ENCODE measurements around the gene UBALD1. TPM values are rescaled to one million over a fixed set of nuclear protein-coding genes. Genes with fewer than 3 reads are reported as not detected.

UBALD1 gene
- total RNA-seq, 1 experiment from 2014 or later: 29.9 TPM

- H3K4me3 ChIP-seq (ENCODE audit: low read depth in 2 of 2, low read length in 2 of 2): no peak overlapping the region
- no peak for ATAC-seq
- ChIA-PET CTCF (interaction anchor here (0.6 kb wide), 1 partner anchor 362 kb away, joined by 3 read pairs; no protein-coding TSS in a partner anchor), POLR2A (no interaction called here)
- in situ Hi-C loops (cut with HindIII; ENCODE audit: low pct_unique_long_range_greater_than_20kb, low sequenced_read_pairs): no loop called here
- H3K27me3 ChIP-seq (ENCODE audit: control insufficient read depth, insufficient read depth, low read length): no peaks in the 10 kb centered on the region
- intact Hi-C loops (cut with micrococcal nuclease; ENCODE audit: unreplicated experiment): no loop called here
- BruUV-seq (replicated peaks): no TSS peak
- no peak overlapping the region for H3K27ac ChIP-seq (ENCODE audit: low read length)
- DNase-seq (ENCODE audit: low read depth, low spot score): no peak
- H3K9me3 ChIP-seq (ENCODE audit: control insufficient read depth, insufficient read depth, low read depth, low read length): no peaks in the 10 kb centered on the region
- no peaks in the 10 kb centered on the region for H3K4me1 ChIP-seq (ENCODE audit: control insufficient read depth, insufficient read depth, low read length)
- TF ChIP-seq CTCF (IDR thresholded peaks at IDR 0.05) (no peak), SIN3A (IDR thresholded peaks at IDR 0.05; ENCODE audit: borderline replicate concordance, insufficient read depth, low read depth, low read length) (no peak), REST (IDR thresholded peaks at IDR 0.05; ENCODE audit: insufficient read depth in 1 of 2, low read depth in 2 of 2, low read length in 1 of 2) (no peak), TCF7L2 (IDR thresholded peaks at IDR 0.05; ENCODE audit: low read depth, low read length) (no peak), POLR2AphosphoS5 (IDR thresholded peaks at IDR 0.05; ENCODE audit: low read depth, low read length) (no peak)
- H3K36me3 ChIP-seq (ENCODE audit: control insufficient read depth, insufficient read depth, low read length): no peaks in the 10 kb centered on the region; the same call in 1 of the 2 replicates
Observed at GRCh38 chr16:4656695-4657686, 42.3 kb upstream of the UBALD1 start.

GRCh38 chr16:4656221-4656620 is 41.5 kb upstream of the UBALD1 start:
- in situ Hi-C loops (cut with HindIII; ENCODE audit: low pct_unique_long_range_greater_than_20kb, low sequenced_read_pairs) (no loop called here), intact Hi-C loops (cut with micrococcal nuclease; ENCODE audit: unreplicated experiment) (no loop called here)
- ChIA-PET POLR2A (no interaction called here), CTCF (no interaction called here)
- Histone ChIP-seq H3K27me3 (ENCODE audit: control insufficient read depth, insufficient read depth, low read length) (no peaks in the 10 kb centered on the region), H3K4me3 (ENCODE audit: low read depth in 2 of 2, low read length in 2 of 2) (no peak overlapping the region), H3K36me3 (ENCODE audit: control insufficient read depth, insufficient read depth, low read length) (no peaks in the 10 kb centered on the region; the same call in 1 of the 2 replicates), H3K4me1 (ENCODE audit: control insufficient read depth, insufficient read depth, low read length) (no peaks in the 10 kb centered on the region), H3K27ac (ENCODE audit: low read length) (no peak overlapping the region), H3K9me3 (ENCODE audit: control insufficient read depth, insufficient read depth, low read depth, low read length) (no peaks in the 10 kb centered on the region)
- no peak for DNase-seq (ENCODE audit: low read depth, low spot score)
- BruUV-seq (replicated peaks): no TSS peak
- ATAC-seq: no peak
- TF ChIP-seq REST (IDR thresholded peaks at IDR 0.05; ENCODE audit: insufficient read depth in 1 of 2, low read depth in 2 of 2, low read length in 1 of 2) (no peak), POLR2AphosphoS5 (IDR thresholded peaks at IDR 0.05; ENCODE audit: low read depth, low read length) (no peak), SIN3A (IDR thresholded peaks at IDR 0.05; ENCODE audit: borderline replicate concordance, insufficient read depth, low read depth, low read length) (no peak), TCF7L2 (IDR thresholded peaks at IDR 0.05; ENCODE audit: low read depth, low read length) (no peak), CTCF (IDR thresholded peaks at IDR 0.05) (no peak)

Measured in Panc1 (cell line).